ENCODE data around the gene IFT52.

IFT52 gene

DNA sequence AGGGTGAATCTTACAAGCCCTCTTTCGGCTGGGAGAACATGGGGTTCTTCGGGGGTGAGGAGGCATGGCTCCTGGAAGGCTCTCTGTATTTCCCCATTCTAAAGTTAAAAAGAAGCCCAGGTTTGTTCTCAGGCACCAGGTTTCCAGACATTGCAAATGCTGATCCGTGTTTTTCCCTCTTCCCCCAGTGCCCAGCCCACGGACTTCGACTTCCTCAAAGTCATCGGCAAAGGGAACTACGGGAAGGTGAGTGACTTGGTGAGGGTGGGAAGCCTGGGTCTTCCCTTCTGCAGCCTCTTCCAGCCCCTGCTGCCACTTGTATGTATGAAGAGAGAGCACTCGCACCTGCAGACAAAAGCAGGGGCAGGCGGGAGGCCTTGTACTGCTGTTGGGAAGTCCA, 23.3 kb upstream of the IFT52 start:
- DNase-seq (ENCODE audit: low read depth, low spot score), result no peak
- Histone ChIP-seq H3K4me1 (ENCODE audit: control insufficient read depth, insufficient read depth, low read length) (no peaks in the 10 kb centered on the region), H3K4me3 (ENCODE audit: low read length) (no peak overlapping the region), H3K36me3 (ENCODE audit: control insufficient read depth, insufficient read depth, low read length) (no peaks in the 10 kb centered on the region), H3K27me3 (ENCODE audit: control insufficient read depth, insufficient read depth, low read length) (no peaks in the 10 kb centered on the region), H3K27ac (ENCODE audit: low read length) (no peak overlapping the region), H3K9me3 (ENCODE audit: control insufficient read depth, insufficient read depth, low read length) (no peaks in the 10 kb centered on the region)
- no CpG with 5 or more reads among the region's 9 CpGs for WGBS (ENCODE audit: insufficient coverage, insufficient read length)

DNA sequence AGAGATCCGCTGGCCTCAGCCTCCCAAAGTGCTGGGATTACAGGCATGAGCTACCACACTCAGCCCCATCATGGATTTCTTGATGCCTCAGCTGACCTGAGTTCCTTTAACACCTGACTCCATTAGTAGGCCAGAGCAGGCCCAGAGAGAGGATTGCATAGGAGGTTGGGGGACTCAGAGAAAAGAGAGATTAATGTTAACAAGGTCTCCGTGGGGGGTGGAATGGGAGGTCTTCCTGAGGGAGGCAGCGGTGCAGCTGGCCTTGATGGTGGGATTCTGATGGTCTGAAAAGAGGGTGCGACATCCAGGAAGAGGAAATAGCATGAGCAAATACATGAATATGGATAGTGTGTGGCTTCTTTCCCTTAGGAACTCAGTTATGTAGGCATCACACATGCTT, 22.0 kb upstream of the IFT52 start:
- H3K27ac ChIP-seq (ENCODE audit: low read length), result no peak overlapping the region
- no peak overlapping the region for H3K4me3 ChIP-seq (ENCODE audit: low read length)
- no peaks in the 10 kb centered on the region for H3K36me3 ChIP-seq (ENCODE audit: control insufficient read depth, insufficient read depth, low read length)
- H3K9me3 ChIP-seq (ENCODE audit: control insufficient read depth, insufficient read depth, low read length), result no peaks in the 10 kb centered on the region
- H3K27me3 ChIP-seq (ENCODE audit: control insufficient read depth, insufficient read depth, low read length), result no peaks in the 10 kb centered on the region
- H3K4me1 ChIP-seq (ENCODE audit: control insufficient read depth, insufficient read depth, low read length), result no peaks in the 10 kb centered on the region
- no CpG with 5 or more reads among the region's 4 CpGs for WGBS (ENCODE audit: insufficient coverage, insufficient read length)
- no peak for DNase-seq (ENCODE audit: low read depth, low spot score)

- H3K4me1 ChIP-seq (ENCODE audit: control insufficient read depth, insufficient read depth, low read length), result no peaks in the 10 kb centered on the region
- no peaks in the 10 kb centered on the region for H3K9me3 ChIP-seq (ENCODE audit: control insufficient read depth, insufficient read depth, low read length)
- H3K36me3 ChIP-seq (ENCODE audit: control insufficient read depth, insufficient read depth, low read length), result no peaks in the 10 kb centered on the region
- no peak overlapping the region for H3K27ac ChIP-seq (ENCODE audit: low read length)
- no peak for DNase-seq (ENCODE audit: low read depth, low spot score)
- no peak overlapping the region for H3K4me3 ChIP-seq (ENCODE audit: low read length)
- H3K27me3 ChIP-seq (ENCODE audit: control insufficient read depth, insufficient read depth, low read length), result no peaks in the 10 kb centered on the region
- no CpG with 5 or more reads among the region's 10 CpGs for WGBS (ENCODE audit: insufficient coverage, insufficient read length)
Measured at GRCh38 chr20:43569282-43569681, 21.5 kb upstream of the IFT52 start.

- Histone ChIP-seq H3K9me3 (ENCODE audit: control insufficient read depth, insufficient read depth, low read length) (no peaks in the 10 kb centered on the region), H3K4me1 (ENCODE audit: control insufficient read depth, insufficient read depth, low read length) (no peaks in the 10 kb centered on the region), H3K27ac (ENCODE audit: low read length) (no peak overlapping the region), H3K27me3 (ENCODE audit: control insufficient read depth, insufficient read depth, low read length) (no peaks in the 10 kb centered on the region), H3K36me3 (ENCODE audit: control insufficient read depth, insufficient read depth, low read length) (no peaks in the 10 kb centered on the region), H3K4me3 (ENCODE audit: low read length) (no peak overlapping the region)
- DNase-seq (ENCODE audit: low read depth, low spot score), result no peak
- WGBS (ENCODE audit: insufficient coverage, insufficient read length), result no CpG with 5 or more reads among the region's 10 CpGs
Measured at GRCh38 chr20:43570496-43570895, 20.2 kb upstream of the IFT52 start.

- no peaks in the 10 kb centered on the region for H3K36me3 ChIP-seq (ENCODE audit: control insufficient read depth, insufficient read depth, low read length)
- H3K27ac ChIP-seq (ENCODE audit: low read length), result no peak overlapping the region
- no peaks in the 10 kb centered on the region for H3K9me3 ChIP-seq (ENCODE audit: control insufficient read depth, insufficient read depth, low read length)
- no CpG with 5 or more reads among the region's 3 CpGs for WGBS (ENCODE audit: insufficient coverage, insufficient read length)
- no peaks in the 10 kb centered on the region for H3K4me1 ChIP-seq (ENCODE audit: control insufficient read depth, insufficient read depth, low read length)
- H3K4me3 ChIP-seq (ENCODE audit: low read length), result no peak overlapping the region
- no peaks in the 10 kb centered on the region for H3K27me3 ChIP-seq (ENCODE audit: control insufficient read depth, insufficient read depth, low read length)
- no peak for DNase-seq (ENCODE audit: low read depth, low spot score)
Measured at GRCh38 chr20:43571310-43571709, 19.4 kb upstream of the IFT52 start.

DNA sequence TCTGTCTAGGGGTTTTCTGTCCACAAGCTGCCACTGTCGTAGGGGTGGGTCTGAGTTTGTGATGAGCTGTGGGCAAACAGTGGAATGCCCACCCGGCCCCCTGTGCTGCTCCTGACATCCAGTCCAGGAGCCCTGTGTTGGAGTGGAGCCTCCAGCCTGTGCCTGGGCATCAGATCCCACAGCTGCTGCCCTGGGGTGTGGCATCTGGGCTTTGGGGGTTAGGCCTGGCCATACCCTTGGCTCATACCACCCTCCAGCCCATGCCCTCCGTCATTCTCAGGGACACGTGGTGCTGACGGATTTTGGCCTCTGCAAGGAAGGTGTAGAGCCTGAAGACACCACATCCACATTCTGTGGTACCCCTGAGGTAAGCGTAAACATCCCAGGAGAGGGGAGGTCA, 19.0 kb upstream of the IFT52 start:
- Histone ChIP-seq H3K4me3 (ENCODE audit: low read length) (no peak overlapping the region), H3K27ac (ENCODE audit: low read length) (no peak overlapping the region), H3K4me1 (ENCODE audit: control insufficient read depth, insufficient read depth, low read length) (no peaks in the 10 kb centered on the region), H3K36me3 (ENCODE audit: control insufficient read depth, insufficient read depth, low read length) (no peaks in the 10 kb centered on the region), H3K9me3 (ENCODE audit: control insufficient read depth, insufficient read depth, low read length) (no peaks in the 10 kb centered on the region), H3K27me3 (ENCODE audit: control insufficient read depth, insufficient read depth, low read length) (no peaks in the 10 kb centered on the region)
- DNase-seq (ENCODE audit: low read depth, low spot score), result no peak
- no CpG with 5 or more reads among the region's 6 CpGs for WGBS (ENCODE audit: insufficient coverage, insufficient read length)

DNA sequence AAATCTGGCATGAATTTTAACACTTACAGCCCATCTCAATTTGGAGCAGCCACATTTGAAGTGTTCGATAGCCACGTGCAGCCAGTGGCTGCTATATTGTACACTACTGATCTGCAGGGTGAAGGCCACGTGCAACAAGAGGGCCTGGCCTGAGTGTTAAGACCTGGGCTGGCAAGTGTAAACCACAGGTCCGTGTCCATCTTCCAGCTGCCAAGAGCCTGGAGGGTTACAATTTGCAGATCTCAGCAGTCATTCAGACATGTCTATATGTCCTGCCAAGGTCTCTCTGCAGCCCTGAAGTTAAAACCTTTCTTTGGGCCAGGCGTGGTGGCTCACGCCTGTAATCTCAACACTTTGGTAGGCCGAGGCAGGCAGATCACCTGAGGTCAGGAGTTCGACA, 17.8 kb upstream of the IFT52 start:
- Histone ChIP-seq H3K4me1 (ENCODE audit: control insufficient read depth, insufficient read depth, low read length) (no peaks in the 10 kb centered on the region), H3K4me3 (ENCODE audit: low read length) (no peak overlapping the region), H3K36me3 (ENCODE audit: control insufficient read depth, insufficient read depth, low read length) (no peaks in the 10 kb centered on the region), H3K27me3 (ENCODE audit: control insufficient read depth, insufficient read depth, low read length) (no peaks in the 10 kb centered on the region), H3K27ac (ENCODE audit: low read length) (no peak overlapping the region), H3K9me3 (ENCODE audit: control insufficient read depth, insufficient read depth, low read length) (no peaks in the 10 kb centered on the region)
- no peak for DNase-seq (ENCODE audit: low read depth, low spot score)
- no CpG with 5 or more reads among the region's 8 CpGs for WGBS (ENCODE audit: insufficient coverage, insufficient read length)

GRCh38 chr20:43576108-43576507, 14.6 kb upstream of the IFT52 start:
- H3K4me1 ChIP-seq (ENCODE audit: control insufficient read depth, insufficient read depth, low read length), result no peaks in the 10 kb centered on the region
- no peak for DNase-seq (ENCODE audit: low read depth, low spot score)
- no peak overlapping the region for H3K27ac ChIP-seq (ENCODE audit: low read length)
- H3K27me3 ChIP-seq (ENCODE audit: control insufficient read depth, insufficient read depth, low read length), result no peaks in the 10 kb centered on the region
- no peaks in the 10 kb centered on the region for H3K9me3 ChIP-seq (ENCODE audit: control insufficient read depth, insufficient read depth, low read length)
- no peak overlapping the region for H3K4me3 ChIP-seq (ENCODE audit: low read length)
- WGBS (ENCODE audit: insufficient coverage, insufficient read length), result no CpG with 5 or more reads among the region's 10 CpGs
- no peaks in the 10 kb centered on the region for H3K36me3 ChIP-seq (ENCODE audit: control insufficient read depth, insufficient read depth, low read length)

DNA sequence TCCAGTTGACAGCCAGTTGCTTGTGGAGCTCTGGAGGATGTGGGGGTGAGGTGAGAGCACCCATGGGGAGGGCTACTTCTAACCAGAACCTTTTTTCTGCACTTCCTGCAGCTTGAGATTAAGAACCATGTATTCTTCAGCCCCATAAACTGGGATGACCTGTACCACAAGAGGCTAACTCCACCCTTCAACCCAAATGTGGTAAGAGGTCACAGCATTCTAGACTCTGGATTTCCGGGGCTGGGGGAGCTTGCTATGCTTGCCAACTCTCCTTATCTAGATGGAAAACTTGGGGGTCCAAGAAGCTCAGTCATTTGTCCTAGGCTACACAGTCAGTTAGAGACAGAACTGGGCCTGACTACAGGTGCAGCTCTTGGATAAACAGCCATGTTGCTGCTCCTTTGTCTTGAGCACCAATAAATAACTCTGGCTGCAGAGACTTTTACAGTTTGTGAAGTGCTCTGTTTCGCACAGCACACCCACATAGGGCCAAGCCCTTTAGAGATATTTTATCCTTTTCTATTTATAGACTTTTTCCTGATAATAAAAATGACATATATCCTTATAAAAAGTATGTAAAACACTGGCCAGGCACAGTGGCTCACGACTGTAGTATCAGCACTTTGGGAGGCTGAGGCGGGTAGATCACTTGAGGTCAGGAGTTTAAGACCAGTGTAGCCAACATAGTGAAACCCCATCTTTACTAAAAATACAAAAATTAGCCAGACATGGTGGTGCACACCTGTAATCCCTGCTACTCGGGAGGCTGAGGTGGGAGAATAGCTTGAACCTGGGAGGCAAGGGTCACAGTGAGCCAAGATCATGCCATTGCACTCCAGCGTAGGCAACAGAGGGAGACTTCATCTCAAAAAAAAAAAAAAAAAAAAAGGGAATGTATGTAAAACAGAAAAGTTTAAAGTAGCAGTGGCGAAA, 10.6 kb upstream of the IFT52 start:
- Histone ChIP-seq H3K4me3 (ENCODE audit: low read length) (no peak overlapping the region), H3K36me3 (ENCODE audit: control insufficient read depth, insufficient read depth, low read length) (no peaks in the 10 kb centered on the region), H3K4me1 (ENCODE audit: control insufficient read depth, insufficient read depth, low read length) (no peaks in the 10 kb centered on the region), H3K27me3 (ENCODE audit: control insufficient read depth, insufficient read depth, low read length) (no peaks in the 10 kb centered on the region), H3K9me3 (ENCODE audit: control insufficient read depth, insufficient read depth, low read length) (no peaks in the 10 kb centered on the region), H3K27ac (ENCODE audit: low read length) (no peak overlapping the region)
- no CpG with 5 or more reads among the region's 7 CpGs for WGBS (ENCODE audit: insufficient coverage, insufficient read length)
- DNase-seq (ENCODE audit: low read depth, low spot score), result no peak

- Histone ChIP-seq H3K9me3 (ENCODE audit: control insufficient read depth, insufficient read depth, low read length) (no peaks in the 10 kb centered on the region), H3K27me3 (ENCODE audit: control insufficient read depth, insufficient read depth, low read length) (no peaks in the 10 kb centered on the region), H3K4me3 (ENCODE audit: low read length) (no peak overlapping the region), H3K36me3 (ENCODE audit: control insufficient read depth, insufficient read depth, low read length) (no peaks in the 10 kb centered on the region), H3K27ac (ENCODE audit: low read length) (no peak overlapping the region), H3K4me1 (ENCODE audit: control insufficient read depth, insufficient read depth, low read length) (no peaks in the 10 kb centered on the region)
- no CpG with 5 or more reads among the region's 7 CpGs for WGBS (ENCODE audit: insufficient coverage, insufficient read length)
- DNase-seq (ENCODE audit: low read depth, low spot score), result no peak
Measured at GRCh38 chr20:43583133-43583864, 7.4 kb upstream of the IFT52 start.
